Gastroesophageal sphincter (tissue), 3 donors: ENCODE data around the gene ARPP19.

Experiments used
- CTCF ChIP-seq, 4 experiments: fragments of 200-600 bp in 2 of 4; fragments of 450-650 bp in 2 of 4; sonication (generic) in 1 of 4; IDR thresholded peaks; one replicate each; pipeline ENCODE4 v1.5.1; 2017 to 2019; ENCODE audit warnings: antibody characterized with exemption in 4 of 4, mild to moderate bottlenecking in 2 of 4, moderate library complexity in 2 of 4
- EP300 ChIP-seq: sonication (generic); formaldehyde crosslinking; IDR thresholded peaks from one replicate; pipeline ENCODE4 v1.6.1; 2017; ENCODE audit warnings: antibody characterized with exemption, mild to moderate bottlenecking
- POLR2A ChIP-seq, 2 donors: fragments of 450-650 bp; IDR thresholded peaks; one replicate each; pipeline ENCODE4 v1.6.1; 2017; ENCODE audit warnings: antibody characterized with exemption in 2 of 2, mild to moderate bottlenecking in 2 of 2, moderate library complexity in 1 of 2
- POLR2AphosphoS5 ChIP-seq: sonication (generic); formaldehyde crosslinking; IDR thresholded peaks from one replicate; pipeline ENCODE4 v1.6.1; 2017; ENCODE audit warnings: antibody characterized with exemption

GRCh38 chr15:52527911-52528563 is 40.8 kb downstream of the ARPP19 start:
- TF ChIP-seq POLR2A (IDR thresholded peaks at IDR 0.05) (no peak), CTCF (IDR thresholded peaks at IDR 0.05) (no peak), POLR2AphosphoS5 (no peak), EP300 (no peak)
